HG03565 (cell line): ENCODE results near the gene PGBD4.

Experiments used
- ATAC-seq: cut with Tn5 transposase; IDR thresholded peaks from one replicate; pipeline ENCODE4 v1.9.1; 2021; ENCODE audit warnings: mild to moderate bottlenecking, moderate library complexity; ENCODE audit not compliant: unreplicated experiment

PGBD4 gene

DNA sequence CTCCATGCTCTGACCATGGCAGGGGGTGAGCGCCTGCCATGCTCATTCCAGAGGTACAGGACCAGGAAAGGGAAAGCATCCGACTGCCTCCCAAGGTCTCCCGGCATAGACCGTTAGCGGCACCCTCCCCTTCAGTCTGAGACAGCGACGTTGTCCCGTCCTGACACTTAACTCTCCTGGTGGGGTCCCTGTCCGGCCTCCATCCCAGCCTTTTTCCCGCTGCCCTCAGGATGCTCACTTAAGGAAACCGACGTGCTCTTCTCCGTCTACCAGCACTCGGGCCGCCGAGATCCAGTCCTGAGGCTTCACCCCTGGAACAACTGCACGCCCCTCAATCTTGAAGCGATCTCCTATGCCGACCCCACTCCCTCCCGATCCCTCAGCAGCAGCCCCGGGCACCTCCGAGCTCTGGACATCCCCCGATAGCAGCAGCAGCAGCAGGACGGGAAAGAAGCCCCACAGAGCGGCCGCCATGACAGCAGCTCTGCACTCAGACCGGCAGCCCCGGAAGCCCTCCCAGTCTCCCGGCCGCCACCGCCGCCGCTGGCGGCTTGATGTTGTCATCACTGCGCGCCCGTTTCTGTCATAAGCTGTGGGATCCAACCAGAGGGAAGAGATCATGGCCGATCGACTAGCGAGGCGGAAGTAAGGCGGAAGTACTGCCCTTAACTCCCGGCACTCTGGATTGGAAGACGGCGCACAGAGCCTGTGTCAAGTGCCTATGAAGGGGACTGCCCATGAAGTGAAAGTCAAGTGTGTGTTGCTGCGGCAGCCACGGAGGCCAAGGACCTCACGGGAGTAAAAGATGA lies at the start of gene PGBD4, which contains the start of gene EMC7:
Gene PGBD4 (plus strand): TSS at position 718 of the 809 bp plus-strand sequence. CDS start 449 bp downstream, outside the sequence.
Gene EMC7 (minus strand): TSS at position 497 of the 809 bp plus-strand sequence. CDS start 23 bp downstream, at position 474.
- ATAC-seq: peak; percentile 92

DNA sequence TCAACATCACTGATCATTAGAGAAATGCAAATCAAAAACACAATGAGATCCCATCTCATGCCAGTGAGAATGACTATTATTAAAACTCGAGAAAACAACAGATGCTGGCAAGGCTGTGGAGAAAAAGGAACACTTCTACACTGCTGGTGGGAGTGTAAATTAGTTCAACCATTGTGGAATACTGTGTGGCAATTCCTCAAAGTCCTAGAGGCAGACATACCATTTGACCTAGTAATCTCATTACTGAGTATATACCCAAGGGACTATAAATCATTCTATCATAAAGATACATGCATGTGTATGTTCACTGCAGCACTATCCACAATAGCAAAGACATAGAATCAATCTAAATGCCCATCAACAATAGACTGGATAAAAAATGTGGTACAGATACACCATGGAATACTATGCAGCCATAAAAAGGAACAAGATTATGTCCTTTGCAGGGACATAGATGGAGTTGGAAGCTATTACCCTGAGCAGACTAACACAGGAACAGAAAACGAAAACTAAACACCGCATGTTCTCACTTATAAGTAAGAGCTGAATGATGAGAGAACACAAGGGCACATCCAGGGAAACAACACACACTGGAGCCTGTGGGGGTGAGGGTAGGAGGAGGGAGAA lies 47.7 kb upstream of the PGBD4 start:
- no peak for ATAC-seq

DNA sequence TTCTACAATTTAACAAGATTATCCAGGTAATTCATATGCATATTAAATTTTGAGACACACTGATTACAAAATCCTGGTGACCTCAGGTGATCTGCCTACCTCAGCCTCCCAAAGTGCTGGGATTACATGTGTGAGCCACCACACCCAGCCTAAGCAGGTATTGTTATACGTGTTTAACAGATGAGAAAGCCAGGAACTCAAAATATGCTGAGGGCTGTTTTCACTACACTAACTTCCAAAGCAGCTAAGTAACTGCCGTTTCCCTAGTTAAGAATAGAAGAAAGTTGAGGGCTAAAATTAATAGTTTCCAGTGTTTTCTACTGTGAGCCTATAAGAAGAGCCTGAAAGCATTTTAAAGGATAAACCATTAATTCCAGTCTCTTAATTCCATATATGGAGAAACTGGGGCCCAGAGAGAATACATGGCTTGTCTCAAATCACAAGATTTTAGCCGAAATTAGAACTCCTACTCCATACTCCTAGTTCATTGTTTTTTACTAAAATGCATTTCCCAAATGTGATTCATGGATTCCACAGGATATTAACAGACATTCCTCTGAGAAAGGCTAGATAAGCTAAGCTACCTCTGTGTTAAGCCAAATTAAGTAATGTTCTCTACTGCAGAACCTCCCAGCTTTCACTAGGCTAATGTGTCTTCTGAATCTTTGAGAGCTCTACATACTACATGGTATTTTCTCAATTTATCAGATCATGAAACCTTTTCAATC lies 45.9 kb upstream of the PGBD4 start:
- no peak for ATAC-seq

DNA sequence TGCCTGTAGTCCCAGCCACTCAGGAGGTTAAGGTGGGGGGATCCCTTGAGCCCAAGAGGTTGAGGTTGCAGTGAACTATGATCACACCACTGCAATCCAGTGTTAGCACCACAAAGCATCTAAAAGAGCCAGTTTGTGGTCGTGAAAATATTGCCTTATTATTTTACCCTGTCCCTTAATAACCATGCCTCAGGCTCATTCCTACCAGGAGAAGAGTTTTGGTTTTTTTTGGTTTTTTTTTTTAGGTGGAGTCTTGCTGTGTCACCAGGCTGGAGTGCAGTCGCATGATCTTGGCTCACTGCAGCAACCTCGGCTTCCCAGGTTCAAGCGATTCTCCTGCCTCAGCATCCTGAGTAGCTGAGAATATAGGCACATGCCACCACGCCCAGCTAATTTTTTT lies 45.0 kb upstream of the PGBD4 start:
- no peak for ATAC-seq

DNA sequence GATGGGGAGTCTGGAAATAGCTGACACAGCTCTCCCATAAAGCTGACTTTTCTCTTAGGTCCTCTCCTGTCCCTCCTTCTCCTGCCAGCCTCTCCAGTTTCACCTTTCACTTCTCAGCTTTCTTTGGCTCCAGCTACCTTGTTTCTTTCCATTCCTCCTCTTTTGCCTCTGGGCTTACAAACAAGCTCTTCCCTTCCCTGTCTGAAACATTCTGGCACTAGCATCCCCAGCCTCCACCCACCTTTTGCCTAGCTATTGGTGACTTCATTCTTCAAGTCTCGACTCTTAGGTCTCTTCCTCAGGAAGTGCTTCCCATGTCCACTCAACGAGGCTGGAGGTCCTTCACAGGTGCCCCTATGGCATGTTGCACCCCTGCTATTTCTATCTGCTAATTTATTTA lies 42.4 kb upstream of the PGBD4 start:
- ATAC-seq: no peak

DNA sequence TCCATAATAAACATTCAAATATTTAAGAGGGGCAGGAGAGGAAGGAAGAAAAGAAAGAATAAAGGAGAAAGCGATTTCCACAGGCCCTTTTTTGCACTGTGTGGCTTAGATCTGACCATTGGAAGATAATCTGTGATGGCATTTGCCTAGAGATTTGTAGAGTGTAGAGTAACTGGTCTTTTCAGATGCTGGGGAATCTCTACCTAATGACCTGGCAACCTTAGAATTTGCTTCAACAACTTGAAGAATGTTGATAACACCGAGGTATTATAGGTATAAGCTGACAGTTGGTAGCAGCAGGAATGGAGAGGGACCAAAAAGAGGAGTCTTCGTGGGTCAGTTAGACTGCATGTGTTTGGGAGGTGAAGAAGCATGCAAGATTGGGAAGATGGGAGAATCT lies 41.9 kb upstream of the PGBD4 start:
- ATAC-seq: no peak

DNA sequence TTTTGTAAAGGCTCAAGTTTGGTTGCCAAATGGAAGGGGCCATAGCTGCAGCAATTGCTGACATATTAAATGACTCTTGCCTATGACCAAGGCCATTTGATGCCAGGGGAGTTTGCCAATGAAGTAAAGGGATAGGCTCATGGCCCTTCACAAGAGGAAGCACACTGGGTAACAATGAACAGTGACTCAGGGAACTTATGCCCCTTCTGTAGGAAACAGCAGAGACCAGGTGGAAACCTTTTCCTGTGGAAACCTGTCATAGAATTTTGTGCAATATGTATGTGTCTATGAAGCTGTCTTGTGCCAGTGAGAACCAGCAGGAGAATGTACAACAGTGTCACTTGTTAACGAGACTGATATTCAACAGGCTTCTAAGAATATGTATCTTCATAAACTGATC lies 37.4 kb upstream of the PGBD4 start:
- no peak for ATAC-seq

DNA sequence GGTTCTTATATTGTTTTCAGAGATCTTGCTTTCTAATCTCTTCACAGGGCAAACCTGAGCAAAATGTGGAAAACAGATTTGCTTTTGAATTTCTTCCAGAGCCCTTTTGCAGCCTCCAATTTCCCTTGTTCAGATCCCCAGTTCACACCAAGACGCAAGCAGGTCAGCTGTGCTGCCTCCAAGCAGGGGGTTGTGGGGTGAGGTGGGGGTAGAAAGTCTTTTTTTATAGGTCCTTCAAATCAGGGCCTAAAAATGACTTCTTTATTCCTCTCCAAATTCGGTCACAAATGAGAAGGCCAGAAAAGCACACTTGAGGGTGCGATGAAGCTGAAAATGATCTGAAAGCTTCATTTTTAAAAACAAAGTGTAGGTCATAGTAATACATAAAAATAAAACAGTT lies 36.6 kb upstream of the PGBD4 start:
- ATAC-seq: no peak

DNA sequence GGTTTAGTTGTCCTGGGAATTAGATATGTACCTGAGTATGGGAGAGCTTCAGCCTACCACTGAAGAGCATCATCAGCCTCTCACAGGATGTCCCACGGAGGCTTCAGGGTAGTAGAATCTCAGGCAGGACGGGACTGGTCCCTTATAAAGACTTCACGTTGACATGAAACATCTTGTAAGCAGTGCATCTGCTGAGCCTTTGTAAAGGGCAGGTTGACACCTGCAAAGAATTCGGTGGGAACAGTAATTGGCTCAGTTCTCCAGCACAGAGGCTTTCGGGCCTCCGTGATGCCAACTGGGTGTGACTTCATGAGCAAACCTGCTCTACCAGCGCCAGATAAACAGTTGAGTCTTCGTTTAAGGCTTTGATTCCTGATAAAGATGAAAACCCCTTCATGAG lies 35.9 kb upstream of the PGBD4 start:
- ATAC-seq: no peak

DNA sequence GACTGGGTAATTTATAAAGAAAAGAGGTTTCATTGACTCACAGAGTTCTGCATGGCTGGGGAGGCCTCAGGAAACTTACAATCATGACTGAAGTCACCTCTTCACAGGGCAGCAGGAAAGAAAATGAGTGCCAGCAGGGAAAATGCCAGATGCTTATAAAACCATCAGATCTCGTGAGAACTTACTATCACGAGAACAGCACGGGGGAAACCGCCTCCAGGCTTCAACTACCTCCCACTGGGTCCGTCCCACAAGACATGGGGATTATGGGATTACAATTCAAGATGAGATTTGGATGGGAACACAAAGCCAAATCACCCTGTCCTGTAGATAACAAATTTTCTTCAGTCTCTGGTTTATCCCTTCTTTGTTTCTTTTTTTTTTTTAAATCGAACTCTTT lies 31.9 kb upstream of the PGBD4 start:
- no peak for ATAC-seq

DNA sequence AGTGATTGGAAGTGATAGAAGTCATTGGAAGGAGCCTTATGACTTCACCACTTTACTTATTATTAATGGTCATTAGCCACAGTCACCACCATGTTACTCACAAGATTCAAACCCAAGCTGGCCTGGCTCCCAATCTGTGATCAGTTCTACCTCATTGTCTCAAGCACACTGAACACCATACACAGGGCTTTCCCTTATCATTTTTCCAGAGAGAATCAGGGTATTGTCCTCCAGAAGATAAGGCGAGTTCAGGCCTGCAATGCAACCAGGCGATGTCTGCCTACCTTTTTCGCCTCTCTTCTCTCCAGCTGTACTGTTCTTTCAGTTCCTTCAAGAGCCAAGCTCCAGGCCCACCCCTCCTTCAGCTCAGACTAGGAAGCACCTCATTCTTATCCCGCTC lies 25.1 kb upstream of the PGBD4 start:
- ATAC-seq: no peak

DNA sequence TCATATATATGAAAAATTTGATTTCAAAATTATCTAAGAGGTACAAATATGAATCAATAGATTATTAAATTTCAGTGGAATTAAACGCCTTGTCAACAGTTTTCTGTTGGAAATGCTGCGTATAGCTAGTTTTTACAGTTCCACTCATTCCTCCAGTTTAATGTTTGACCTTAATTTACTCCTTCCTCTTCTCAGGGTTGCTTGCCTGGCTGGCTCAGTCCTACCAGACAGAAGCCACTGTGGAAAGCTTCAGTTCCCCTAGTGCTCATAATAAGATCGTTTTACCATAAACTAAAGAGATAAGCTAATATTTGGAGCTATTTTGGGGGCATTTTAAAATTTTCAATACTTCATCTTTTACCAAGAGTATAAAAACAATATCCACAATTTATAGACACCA lies 23.0 kb upstream of the PGBD4 start:
- ATAC-seq: no peak

DNA sequence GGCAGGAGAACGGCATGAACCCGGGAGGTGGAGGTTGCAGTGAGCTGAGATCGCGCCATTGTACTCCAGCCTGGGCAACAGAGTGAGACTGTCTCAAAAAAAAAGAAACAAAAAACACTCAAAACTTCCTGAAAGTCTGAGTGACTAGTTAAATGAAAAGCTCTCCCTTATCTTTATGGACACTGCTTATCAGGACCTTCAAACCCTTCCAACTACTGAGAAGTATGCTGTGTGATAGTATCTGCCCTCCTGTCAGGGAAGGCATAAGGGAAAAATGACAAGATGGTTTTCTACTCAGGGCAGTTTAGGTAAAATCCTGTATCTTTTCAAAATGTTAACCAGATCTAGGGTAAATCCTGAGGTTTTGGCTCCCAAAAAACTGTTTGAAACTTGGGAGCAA lies 22.0 kb upstream of the PGBD4 start:
- no peak for ATAC-seq

DNA sequence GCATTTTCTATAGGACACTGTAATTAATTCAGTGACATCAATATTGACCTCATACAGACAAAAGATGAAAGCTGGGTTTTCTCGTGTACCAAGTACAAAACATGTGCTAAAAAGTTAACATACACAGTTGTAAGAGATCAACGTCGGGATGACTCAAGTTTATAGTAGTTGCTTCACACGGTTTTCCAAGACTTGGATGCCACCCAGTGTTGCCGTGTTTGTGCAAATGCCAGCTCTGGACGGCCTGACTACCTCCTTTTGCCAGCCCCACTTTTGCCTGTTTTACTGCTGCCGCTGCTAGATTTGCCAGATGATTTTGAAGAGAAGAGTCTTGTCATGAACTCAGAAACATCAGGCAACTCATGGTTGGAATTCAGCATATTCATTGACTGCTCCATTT lies 17.8 kb upstream of the PGBD4 start:
- ATAC-seq: no peak

DNA sequence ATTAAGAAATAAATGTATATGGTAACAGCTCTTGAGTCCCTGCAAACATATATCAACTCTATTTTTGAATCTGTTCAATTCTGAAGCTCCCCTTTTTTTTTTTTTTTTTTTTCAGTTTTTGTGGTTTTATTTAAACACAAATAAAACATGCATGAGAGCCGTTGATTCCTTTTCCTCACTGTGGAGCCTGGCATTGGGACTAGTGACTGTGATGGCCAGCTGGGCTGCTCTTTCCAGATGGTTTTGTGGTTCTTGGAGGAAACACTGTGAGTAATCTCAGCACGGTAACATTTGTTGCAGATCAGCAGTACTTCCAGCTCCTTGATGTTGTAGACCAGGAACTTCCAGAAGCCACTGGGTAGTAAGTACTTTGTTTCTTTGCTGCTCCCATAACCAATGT lies 16.1 kb upstream of the PGBD4 start:
- no peak for ATAC-seq

DNA sequence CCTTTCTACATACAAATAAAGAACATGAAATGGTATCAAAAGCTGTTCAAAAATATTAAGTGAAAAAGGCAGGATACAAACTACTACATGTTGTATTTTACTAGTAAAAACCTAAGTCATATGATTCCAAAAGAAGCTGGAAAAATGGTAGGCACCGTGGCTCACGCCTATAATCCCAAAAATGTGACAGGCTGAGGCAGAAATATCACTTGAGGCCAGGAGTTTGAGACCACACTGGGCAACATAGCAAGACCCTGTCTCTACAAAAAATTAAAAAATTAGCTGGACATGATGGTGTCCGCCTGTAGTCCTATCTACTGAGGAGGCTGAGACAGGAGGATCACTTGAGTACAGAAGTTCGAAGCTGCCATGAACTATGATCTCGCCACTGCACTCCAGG lies 2.0 kb upstream of the PGBD4 start:
- ATAC-seq: no peak

DNA sequence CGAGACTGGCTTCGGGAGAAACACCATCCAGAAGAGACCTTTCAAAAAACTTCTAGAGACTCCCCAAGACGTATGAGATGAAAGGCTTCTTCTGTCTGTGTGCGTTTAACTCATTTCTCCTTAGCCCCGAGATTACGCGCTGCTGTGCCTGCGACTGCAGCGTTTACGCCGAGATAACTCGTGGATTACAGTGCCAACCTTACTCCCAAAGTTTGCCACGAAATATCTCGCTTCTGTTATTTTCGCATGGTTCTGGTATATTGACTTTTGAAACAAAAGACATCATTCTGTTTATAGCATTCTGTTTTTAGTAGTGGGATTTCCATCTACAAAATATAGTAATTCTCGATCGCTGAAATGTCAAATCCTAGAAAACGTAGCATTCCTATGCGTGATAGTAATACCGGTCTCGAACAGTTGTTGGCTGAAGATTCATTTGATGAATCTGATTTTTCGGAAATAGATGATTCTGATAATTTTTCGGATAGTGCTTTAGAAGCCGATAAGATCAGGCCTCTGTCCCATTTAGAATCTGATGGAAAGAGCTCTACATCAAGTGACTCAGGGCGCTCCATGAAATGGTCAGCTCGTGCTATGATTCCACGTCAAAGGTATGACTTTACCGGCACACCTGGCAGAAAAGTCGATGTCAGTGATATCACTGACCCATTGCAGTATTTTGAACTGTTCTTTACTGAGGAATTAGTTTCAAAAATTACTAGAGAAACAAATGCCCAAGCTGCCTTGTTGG lies 467 bp downstream of the PGBD4 start:
- no peak for ATAC-seq

DNA sequence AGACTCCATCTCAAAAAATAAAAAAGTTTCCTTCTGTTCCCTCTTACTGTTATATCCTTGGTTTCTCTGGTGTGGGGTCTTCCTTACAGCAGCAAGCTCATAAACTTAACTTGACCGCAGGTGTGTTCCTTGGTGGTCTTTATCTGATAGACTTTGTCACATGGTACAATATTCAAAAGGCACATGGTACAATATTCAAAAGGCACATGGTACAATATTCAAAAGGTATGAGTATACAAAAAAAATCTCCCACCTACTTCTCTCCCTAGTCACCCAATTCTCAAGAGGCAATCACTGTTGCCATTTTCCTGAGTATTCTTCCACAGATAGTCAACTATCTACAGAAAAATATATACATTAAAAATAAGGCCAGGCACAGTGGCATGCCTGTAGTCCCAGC lies 4.5 kb downstream of the PGBD4 start:
- ATAC-seq: no peak

DNA sequence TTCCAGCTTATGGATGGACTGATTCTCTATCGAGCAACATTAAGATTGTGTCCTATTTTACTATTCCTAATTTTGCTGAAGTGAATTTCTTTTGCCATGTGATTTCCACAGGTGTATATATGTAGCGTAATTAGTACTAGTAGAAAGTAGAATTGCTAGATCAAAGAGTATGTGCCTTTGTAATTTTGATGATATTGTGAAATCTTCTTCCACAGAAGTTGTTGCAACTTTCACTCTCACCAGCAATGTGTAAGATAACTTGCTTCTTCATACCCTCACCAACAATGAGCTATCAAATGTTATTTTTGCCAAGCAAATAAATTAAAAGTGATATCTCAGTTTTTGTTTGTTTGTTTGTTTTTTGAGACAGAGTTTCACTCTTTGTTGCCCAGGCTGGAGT lies 5.4 kb downstream of the PGBD4 start:
- ATAC-seq: no peak

DNA sequence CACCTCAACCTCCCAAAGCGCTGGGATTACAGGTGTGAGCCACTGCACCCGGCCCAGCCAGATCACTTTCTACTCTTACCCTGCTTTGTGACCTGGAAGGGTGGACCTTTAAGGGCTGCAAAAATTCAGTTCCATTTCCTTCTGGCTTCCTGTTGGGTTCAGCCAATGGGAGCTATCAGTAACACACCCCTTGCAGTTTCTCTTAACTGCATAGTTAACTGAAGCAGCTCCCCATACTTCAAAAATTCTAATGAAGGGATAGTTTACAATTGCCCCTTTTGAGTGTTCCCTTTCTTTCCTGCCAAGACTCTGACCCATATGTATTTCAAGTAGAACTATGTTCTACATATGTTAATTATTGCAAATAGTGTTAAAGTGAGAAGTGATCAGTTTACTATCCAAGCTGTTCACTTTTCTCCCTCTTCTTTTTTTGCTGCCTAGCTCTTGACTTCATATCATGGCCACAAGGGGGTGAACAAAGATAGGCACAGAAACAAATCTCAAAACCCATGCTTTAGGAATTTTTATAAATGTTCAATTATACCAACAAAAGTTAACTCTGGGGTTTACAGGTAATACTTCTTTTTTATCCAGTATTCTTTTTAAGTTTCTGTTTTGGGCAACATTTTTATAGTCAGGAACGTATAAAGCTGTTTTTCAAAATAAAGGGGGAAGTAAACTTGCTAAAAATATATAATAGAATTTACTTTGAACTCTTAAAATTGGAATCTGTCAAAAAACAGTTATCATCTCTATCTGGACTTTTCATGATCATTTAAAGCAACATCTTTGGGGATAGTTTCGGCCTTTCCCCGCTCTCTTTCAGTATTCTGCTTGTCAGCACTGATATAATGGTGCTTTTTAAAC lies 8.1 kb downstream of the PGBD4 start:
- ATAC-seq: no peak
